Measurements from ENCODE around the gene MIA2.
"Not testable (repeated sequence)": the region's sequence is repeated elsewhere in the genome, so short reads cannot be mapped to it uniquely, and the experiment has no call there.

Gene MIA2

GRCh38 chr14:39233680-39234326 is at the start of gene MIA2:
MIA2 (plus strand) TSS chr14:39233915; CDS start chr14:39234115, 200 bp downstream.
- no peak for DNase-seq (ENCODE audit: low read depth in 2 of 2)

- DNase-seq (ENCODE audit: low read depth in 2 of 2): no peak
Measured at GRCh38 chr14:39184628-39185255, 49.0 kb upstream of the MIA2 start.

GRCh38 chr14:39185256-39186049 is 48.3 kb upstream of the MIA2 start:
- no peak for DNase-seq (ENCODE audit: low read depth in 2 of 2)

GRCh38 chr14:39186941-39187525 is 46.7 kb upstream of the MIA2 start:
- DNase-seq (ENCODE audit: low read depth in 2 of 2): no peak

GRCh38 chr14:39203659-39204606 is 29.8 kb upstream of the MIA2 start:
- DNase-seq (ENCODE audit: low read depth in 2 of 2): no peak

GRCh38 chr14:39207430-39207829 is 26.3 kb upstream of the MIA2 start:
- DNase-seq (ENCODE audit: low read depth in 2 of 2): not testable (repeated sequence)

GRCh38 chr14:39211109-39211741 is 22.5 kb upstream of the MIA2 start:
- DNase-seq (ENCODE audit: low read depth in 2 of 2): no peak

- DNase-seq (ENCODE audit: low read depth in 2 of 2): no peak
Measured at GRCh38 chr14:39212034-39212433, 21.7 kb upstream of the MIA2 start.

GRCh38 chr14:39212693-39213092 is 21.0 kb upstream of the MIA2 start:
- no peak for DNase-seq (ENCODE audit: low read depth in 2 of 2)

- no peak for DNase-seq (ENCODE audit: low read depth in 2 of 2)
Measured at GRCh38 chr14:39217214-39217879, 16.4 kb upstream of the MIA2 start.

- no peak for DNase-seq (ENCODE audit: low read depth in 2 of 2)
Measured at GRCh38 chr14:39218171-39218769, 15.4 kb upstream of the MIA2 start.

- no peak for DNase-seq (ENCODE audit: low read depth in 2 of 2)
Measured at GRCh38 chr14:39219075-39219499, 14.6 kb upstream of the MIA2 start.

- DNase-seq (ENCODE audit: low read depth in 2 of 2): not testable (repeated sequence)
Measured at GRCh38 chr14:39220473-39220872, 13.2 kb upstream of the MIA2 start.

- no peak for DNase-seq (ENCODE audit: low read depth in 2 of 2)
Measured at GRCh38 chr14:39228044-39228443, 5.7 kb upstream of the MIA2 start.

- no peak for DNase-seq (ENCODE audit: low read depth in 2 of 2)
Measured at GRCh38 chr14:39228509-39229221, 5.0 kb upstream of the MIA2 start.

GRCh38 chr14:39229222-39229543 is 4.5 kb upstream of the MIA2 start:
- peak; percentile 7 to 32 for DNase-seq (ENCODE audit: low read depth in 2 of 2)

- no peak for DNase-seq (ENCODE audit: low read depth in 2 of 2)
Measured at GRCh38 chr14:39229601-39230110, 4.1 kb upstream of the MIA2 start.

GRCh38 chr14:39230416-39231035 is 3.2 kb upstream of the MIA2 start:
- DNase-seq (ENCODE audit: low read depth in 2 of 2): no peak

Measured in activated CD8-positive, alpha-beta memory T cell treated with anti-CD3 and anti-CD28 coated beads for 4 hours (primary cell).